NCI-H187 (cell line): ENCODE results near the gene FOXO3.
"Not testable (repeated sequence)": the region's sequence is repeated elsewhere in the genome, so short reads cannot be mapped to it uniquely, and the experiment has no call there.

Source experiments
- DNase-seq, 2 experiments: peaks; one replicate each; lab custom pipeline; 2025; lab: John Stamatoyannopoulos, UW

The FOXO3 gene

DNA sequence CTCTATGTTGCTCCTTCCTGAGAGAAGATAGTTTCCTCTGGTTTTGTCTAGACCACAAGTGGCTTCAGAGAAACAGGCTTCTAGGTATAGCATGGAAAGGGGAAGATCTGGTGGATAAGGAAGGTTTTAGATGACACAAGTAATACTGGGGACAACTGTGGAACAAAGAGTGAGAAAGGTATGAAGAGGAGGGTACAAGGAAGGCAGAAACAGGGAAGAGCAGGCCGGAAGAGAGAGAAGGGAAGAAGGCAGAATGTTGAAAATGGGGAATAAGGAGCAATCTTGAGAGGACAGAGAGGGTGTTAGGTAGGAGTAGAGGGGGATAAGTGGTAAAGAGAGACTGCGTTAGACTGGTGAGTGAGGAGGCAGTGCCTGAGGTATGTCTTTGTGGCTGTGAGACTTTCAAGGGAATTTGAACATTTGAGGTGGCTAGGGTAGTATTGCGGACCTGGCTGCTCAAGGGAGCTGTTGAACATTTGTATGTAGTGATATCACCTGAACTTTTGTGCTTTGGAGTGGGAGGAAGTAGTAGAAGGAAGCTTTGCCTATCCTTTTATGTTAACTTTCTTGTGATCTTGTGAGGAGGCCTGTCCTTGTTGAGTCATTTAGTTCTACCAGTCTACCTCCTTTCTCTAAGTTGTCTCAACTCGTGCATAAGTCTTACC lies 69.5 kb downstream of the FOXO3 start:
- no peak for DNase-seq

GRCh38 chr6:108632441-108632840 lies 71.7 kb downstream of the FOXO3 start:
- no peak for DNase-seq

DNA sequence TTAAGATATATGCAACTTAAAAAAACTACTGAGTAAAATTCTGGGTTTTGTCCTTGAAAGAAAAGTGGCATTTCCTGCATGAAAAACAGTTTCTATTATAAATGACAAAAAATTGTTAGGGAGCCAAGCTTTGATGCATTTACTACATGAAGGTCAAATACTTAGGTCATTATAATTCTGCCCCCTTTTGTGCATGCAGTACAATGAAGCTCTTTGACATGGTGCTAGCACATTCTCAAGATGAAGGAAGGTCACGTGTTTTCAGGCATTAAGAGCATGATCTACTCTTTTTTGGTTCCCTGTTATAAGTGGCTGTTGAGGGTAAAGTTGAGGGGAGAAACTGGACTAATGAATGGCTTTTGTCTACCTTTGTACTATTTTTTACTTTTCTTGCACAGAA lies 72.7 kb downstream of the FOXO3 start:
- DNase-seq, result no peak

DNA sequence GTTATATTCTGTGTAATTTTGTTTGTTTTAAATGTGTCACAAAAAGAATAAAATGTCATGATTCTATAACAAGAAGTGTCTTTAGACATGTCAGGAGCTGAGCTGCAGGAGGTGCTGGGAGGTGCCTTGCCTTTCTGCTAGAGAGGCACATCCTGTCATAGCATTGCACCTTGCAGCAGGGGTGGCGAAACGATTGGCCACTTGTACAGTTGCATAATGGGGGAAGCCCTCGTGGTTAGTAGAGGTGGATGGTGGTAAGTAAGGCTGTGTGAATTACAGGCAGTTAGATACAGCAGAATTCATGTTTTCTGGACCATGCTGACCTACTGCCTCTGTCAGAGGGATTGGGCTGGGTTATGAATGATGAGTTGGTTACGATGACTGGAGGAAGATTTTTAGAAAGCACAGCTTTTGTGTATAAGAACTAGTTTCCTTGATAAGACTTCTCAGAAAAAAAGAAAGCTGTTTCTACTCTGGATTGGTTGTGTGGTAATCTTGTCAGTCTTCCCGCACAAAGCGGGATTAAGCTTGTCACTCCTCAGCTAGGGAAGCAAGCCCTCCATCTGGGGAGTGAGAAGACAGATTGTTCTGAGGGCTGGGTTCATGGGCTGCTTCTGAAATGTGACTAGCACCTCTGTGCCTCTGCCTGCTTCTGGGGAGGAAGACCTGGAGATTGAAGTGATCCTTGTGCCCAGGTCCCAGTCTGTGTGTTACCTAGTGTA lies 74.9 kb downstream of the FOXO3 start:
- no peak for DNase-seq

DNA sequence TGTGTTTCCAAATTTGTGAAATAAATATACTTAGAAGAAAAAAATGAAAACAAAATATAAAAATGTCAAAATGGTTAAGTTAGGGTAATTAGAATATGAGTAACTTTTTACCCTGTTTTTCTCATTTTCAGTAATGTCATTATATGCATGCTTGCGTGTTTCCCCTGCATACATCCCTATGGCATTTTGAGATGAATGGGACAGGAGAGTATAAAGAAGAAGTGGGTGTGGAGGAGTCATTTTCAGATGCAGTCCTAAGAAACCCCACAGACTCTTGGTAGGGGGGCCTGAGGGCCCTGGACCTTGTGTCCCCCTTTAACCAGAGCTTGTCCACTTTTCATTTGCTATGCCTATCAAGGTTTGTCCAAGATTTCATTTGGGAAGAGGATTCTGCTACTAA lies 77.2 kb downstream of the FOXO3 start:
- DNase-seq, result no peak

GRCh38 chr6:108638993-108639392 lies 78.3 kb downstream of the FOXO3 start:
- no peak for DNase-seq

- DNase-seq, result no peak
These were observed 79.4 kb downstream of the FOXO3 start for GRCh38 chr6:108640104-108640503.

- no peak for DNase-seq
These were observed 82.5 kb downstream of the FOXO3 start for GRCh38 chr6:108643184-108643583.

DNA sequence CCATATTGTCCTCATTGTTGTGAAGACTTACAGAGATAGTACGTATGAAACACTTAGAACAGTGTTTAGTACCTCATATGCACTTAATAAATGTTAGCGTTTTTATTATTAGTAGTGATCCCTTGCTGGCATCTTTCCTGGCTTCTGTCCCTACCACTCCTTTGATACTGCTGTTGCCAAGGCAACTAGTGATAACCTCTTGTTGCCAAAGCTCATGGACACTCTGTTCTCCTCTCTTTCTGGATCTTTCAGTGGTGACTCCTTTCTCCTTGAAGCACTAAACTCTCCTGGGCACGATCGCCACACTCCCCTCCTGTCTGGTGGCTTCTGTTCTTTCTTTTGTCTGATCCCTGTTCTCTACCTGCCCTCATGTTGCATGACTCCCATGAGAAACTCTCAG lies 83.5 kb downstream of the FOXO3 start:
- DNase-seq, result no peak

- no peak for DNase-seq
These were observed 87.5 kb downstream of the FOXO3 start for GRCh38 chr6:108648191-108648590.

DNA sequence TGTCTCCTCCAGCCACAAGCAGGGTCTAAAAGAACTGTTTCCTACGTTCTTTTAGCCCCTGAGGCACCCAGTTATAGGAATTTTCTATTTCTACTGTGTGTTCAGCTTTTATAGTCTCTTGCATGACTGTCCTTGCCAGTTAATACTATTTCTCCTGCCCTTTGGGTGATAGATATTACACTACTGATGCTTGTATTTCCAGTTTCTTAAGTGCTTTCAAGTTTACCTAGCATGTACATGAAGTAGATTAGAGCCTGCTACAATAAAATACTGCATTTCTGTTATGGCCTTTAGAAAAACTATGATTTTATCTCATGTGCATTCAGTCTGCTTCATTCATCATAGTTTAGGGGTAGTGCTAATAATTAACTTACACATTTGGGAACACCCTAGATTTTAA lies 89.6 kb downstream of the FOXO3 start:
- DNase-seq, result no peak

DNA sequence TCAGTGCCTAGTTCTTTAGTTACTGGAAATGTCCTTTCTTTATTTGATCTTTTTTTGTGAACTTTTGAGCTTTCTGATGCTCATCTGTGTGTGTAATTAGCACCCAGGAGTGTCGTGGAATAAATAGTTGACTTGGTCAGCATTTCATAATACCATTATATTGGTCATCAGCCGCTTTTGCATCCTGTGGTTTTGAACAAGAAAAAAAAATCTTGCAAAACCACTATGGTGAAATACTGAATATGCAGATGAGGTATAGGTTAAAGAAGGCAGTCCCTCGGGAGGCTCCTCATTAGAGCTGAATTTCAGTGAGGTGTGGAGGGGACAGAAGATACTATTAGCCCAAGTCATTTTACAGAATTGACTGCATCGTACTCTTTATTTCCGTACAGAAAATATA lies 90.1 kb downstream of the FOXO3 start:
- DNase-seq, result no peak

GRCh38 chr6:108651340-108652227 lies 90.9 kb downstream of the FOXO3 start:
- no peak for DNase-seq

DNA sequence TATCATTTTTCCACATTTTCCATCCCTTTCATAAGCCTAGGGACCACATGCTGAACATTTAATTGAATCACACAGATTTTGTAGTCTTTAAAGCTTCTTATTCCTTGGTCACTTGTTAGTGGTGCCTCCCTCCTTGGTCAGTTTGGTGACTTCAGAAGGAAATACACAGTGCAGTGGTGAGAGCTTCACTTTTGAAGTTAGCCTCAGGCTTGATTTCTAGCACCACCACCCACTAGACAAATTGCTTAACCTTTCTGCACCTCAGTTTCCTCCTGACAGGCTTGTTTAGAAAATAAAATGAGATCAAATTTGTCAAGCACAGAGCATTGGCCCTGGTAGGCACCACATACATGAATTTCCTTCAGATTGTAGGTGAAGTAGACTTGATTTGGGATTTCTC lies 91.7 kb downstream of the FOXO3 start:
- no peak for DNase-seq

DNA sequence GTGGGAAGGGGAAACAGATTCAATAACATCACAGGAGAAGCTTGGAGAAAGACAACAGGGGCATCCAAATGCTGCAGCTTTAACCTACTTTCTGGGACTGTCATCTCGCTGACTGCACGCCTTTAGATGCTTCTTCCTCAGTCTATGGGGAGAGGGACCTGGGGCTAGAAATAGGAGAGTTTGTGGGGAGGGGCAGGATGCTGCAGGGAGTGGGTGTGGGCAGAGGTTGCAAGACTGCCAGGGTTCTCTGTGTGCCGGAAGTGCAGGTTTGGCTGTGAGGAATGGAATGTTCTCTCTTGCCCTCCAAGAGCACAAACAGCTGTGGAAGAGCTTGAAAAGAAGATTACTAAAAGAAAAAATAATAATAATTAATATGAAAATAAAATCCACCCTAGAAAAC lies 93.2 kb downstream of the FOXO3 start:
- no peak for DNase-seq

DNA sequence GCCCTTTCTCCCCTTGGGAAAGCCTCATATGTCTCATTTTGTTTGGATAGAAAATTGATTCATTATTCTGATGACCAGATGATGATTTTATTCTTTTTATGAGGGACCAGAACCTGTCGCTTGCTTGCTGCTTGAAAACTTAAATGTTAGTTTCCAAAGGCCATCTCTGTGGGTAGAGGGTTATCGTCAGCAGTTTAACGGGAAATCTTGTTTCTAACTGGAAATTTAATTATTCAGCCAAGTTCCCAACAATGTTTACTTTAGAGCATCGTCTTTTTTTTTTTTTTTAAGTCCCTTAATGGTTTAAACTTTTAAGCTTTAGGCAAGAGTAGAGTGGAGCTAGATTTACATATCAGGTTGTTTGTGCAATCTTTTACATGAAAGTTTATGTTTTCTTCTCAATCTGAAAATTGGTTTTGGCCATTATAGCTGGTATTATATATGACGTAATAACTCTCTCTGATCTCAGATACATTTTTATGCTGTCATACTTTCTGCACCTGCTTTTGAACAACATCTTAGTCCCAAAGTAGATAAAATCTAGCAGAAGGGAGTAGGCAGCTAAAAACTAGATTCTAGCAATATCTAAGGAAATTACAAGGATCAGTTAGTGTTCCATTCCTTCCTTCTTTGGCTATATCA lies 93.9 kb downstream of the FOXO3 start:
- no peak for DNase-seq

DNA sequence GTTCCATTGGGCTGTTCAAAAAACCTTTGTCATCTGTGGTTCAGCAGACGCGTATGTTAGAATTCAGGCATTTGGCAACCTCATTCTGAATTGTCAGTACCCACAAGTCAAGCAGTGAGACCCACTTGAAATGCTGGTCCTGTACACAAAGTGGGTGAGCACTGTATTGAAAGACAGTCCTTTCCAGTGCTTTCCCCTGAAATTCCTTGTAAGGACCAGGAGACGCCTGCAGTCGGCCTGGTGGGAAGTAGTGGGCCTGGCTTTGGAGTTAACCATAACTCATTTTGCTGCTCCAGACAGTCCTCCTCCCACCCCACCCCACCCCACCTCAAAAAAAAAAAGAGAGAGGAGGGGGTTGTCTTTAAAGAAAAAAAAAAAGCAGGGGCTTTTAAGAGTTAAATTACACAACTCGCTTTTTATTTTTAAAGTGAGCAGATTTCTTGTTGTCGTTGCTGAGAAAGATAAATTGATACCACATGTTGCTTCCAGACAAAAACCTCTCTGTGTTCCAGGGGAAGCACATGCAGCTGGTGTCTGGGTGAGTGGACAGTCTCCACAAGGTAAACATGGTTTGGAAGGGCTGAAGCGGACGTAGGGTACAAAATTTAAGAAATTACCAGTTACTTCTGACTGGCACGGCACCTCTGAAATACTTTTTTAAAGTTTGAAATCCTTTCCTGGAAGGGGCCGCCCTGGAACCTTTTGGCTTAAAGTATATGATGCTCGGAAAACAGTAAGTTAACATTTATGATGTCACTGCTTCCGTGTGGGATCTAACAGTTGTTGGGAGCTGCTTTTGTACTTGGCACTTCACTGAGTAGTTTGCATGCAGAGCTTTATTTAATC lies 95.3 kb downstream of the FOXO3 start:
- DNase-seq, result no peak

DNA sequence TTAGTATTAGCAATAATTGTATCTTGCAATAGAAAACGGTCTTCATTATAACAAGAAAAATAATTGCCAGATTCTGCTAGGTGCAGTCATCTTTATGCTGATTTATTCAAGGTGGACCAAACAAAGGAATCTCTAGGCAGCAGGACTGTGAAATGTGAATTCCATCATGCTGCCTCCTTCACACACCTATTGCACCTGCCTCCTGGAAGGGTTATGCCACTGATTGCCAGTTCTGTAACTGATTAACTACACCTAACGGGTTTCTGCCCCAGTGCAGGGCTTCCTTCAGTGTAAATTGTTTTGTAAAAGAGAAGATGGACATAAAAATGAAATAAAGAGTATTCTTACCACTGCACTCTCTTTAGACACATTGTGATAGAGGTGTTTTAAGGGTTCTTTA lies 96.1 kb downstream of the FOXO3 start:
- no peak for DNase-seq

- no peak for DNase-seq
These were observed 97.5 kb downstream of the FOXO3 start for GRCh38 chr6:108658174-108658573.

GRCh38 chr6:108658785-108659184 lies 98.1 kb downstream of the FOXO3 start:
- DNase-seq, result not testable (repeated sequence)

- DNase-seq, result no peak
These were observed 99.5 kb downstream of the FOXO3 start for GRCh38 chr6:108660251-108660650.
